ENCODE results near the gene GM2A. TPM values are rescaled to one million over a fixed set of nuclear protein-coding genes. Genes with fewer than 3 reads are reported as not detected.
"Not testable (repeated sequence)": the region's sequence is repeated elsewhere in the genome, so short reads cannot be mapped to it uniquely, and the experiment has no call there.

Gene GM2A
- total RNA-seq, 1 experiment from 2014 or later: 34.2 TPM

GRCh38 chr5:151286246-151286645 is 33.3 kb downstream of the GM2A start:
- no peak for DNase-seq (ENCODE audit: low spot score)

- DNase-seq (ENCODE audit: low spot score): peak; percentile 35
Observed at GRCh38 chr5:151288180-151288579, 35.2 kb downstream of the GM2A start.

GRCh38 chr5:151293624-151294023 is 40.6 kb downstream of the GM2A start:
- DNase-seq (ENCODE audit: low spot score): no peak

- no peak for DNase-seq (ENCODE audit: low spot score)
Observed at GRCh38 chr5:151295138-151295537, 42.2 kb downstream of the GM2A start.

DNA sequence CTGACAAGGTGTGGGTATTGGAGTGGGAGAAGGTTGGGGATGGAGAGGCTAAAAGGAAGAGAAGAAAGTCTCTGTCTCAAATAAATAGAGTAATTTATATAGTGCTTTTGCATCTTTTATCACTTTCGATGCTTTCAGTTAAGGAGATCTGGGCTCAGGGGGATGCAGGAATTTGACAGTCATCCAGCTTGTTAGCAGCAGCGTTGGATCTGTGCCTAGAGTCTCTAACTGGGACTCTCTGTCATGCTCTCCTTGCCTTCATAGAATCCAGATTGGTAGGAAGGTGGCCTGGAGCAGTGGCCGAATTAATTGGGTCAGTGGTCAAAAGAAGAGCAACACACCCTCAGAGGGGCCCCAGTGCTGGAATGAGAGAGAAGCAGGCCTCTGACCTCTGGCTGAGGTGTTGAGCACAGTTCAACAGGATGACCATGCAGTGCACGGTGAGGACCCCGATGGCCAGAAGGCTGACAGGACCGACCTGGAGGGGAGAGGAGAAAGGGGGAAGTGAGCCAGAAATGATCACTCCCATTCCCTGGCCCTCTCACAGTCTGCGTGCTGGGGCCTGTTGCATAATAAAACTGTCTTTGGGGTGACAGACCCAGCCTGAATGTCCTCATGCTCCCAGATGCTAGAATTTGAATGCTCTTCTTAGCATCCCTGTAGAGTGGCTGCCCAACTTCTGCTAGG is 42.9 kb downstream of the GM2A start:
- no peak for DNase-seq (ENCODE audit: low spot score)

- DNase-seq (ENCODE audit: low spot score): no peak
Observed at GRCh38 chr5:151296478-151296830, 43.5 kb downstream of the GM2A start.

GRCh38 chr5:151296974-151297373 is 44.0 kb downstream of the GM2A start:
- no peak for DNase-seq (ENCODE audit: low spot score)

DNA sequence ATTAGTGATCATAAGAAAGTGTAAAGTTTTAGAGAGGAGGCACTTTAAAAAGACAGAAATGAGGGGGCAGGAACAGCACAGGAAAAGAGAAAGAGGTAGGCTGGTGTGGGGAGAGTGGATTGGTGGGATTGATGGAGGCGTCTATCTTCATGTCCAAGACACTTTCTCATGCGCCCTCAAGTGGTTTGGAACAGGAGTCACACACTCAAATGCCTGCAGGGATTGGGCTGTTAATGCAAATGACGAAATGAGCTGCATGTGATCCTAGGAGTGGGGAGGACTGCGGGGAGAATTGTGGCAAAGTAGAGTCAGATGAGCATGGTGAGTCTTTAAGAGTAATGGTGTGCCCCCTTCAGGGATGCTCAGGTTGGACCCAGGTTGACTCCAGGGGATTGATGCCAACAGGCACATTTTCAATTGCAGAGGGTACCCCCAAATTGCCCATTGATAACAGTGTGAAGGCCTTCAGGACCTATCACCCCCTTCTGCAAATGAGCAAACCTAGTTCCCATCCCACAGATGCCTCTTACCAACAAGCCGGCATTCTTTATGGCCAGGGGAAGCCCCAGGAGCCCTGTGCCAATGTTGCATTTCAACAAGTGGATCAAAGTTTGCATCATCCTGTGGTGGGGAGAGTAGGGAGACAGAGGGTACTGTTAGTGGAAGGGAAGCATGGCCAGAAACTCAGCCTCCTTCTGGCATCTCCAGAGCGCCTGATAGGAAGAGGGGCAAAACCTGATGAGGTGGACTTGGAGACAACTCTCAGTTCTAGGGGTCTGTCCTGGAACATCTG is 45.3 kb downstream of the GM2A start:
- peak; percentile 63 for DNase-seq (ENCODE audit: low spot score)

DNA sequence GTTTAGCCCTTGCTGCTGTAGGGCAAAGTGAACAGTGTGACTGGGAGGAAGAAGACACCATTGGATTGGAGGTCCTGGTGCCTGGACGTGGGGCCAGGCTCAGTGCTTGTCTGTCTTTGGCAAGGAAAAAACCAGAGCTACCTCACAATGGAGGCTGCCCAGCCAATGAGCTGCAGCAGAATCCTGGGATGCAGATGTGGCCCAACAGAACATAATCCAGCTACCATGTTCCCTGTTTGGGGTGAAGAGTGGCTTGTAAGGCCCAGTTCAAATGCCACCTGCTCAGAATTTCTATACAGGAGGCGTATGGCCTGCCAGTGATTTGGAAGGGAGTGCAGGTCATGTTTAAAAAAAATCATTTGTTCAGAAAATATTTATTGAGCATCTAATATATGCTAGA is 50.7 kb downstream of the GM2A start, which contains the start of gene SLC36A3:
SLC36A3 (minus strand) TSS at position 101 of the 400 bp plus-strand sequence. CDS start 412 bp downstream, outside the sequence.
- DNase-seq (ENCODE audit: low spot score): no peak

DNA sequence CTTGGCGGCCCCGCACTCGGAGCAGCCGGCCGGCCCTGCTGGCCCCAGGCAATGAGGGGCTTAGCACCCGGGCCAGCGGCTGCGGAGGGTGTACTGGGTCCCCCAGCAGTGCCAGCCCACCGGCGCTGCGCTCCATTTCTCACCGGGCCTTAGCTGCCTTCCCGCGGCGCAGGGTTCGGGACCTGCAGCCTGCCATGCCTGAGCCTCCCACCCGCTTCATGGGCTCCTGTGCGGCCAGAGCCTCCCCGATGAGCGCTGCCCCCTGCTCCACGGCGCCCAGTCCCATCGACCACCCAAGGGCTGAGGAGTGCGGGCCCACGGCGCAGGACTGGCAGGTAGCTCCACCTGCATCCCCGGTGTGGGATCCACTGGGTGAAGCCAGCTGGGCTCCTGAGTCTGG is 56.3 kb downstream of the GM2A start:
- DNase-seq (ENCODE audit: low spot score): not testable (repeated sequence)

GRCh38 chr5:151309821-151310220 is 56.8 kb downstream of the GM2A start:
- DNase-seq (ENCODE audit: low spot score): not testable (repeated sequence)

- no peak for DNase-seq (ENCODE audit: low spot score)
Observed at GRCh38 chr5:151310932-151311331, 57.9 kb downstream of the GM2A start.

GRCh38 chr5:151312756-151313324 is 59.9 kb downstream of the GM2A start:
- no peak for DNase-seq (ENCODE audit: low spot score)

DNA sequence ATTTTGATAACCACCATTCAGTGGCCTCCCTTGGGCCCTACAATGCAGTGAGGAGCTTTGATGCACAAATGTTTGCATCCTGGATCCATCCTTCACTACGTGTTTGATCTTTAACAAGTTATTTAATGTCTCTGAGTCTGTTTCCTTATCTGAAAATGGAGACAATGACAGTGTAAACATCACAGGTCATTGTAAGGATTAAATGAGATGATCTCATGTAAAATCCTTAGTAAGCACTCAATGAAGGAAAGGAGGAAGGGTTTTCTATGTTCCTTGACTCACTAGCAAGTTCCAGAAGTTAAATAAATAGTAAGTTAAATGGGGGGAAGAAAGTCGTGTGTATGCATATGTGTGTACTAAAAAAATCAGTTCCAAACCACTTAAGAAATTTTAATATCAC is 60.4 kb downstream of the GM2A start:
- DNase-seq (ENCODE audit: low spot score): no peak

DNA sequence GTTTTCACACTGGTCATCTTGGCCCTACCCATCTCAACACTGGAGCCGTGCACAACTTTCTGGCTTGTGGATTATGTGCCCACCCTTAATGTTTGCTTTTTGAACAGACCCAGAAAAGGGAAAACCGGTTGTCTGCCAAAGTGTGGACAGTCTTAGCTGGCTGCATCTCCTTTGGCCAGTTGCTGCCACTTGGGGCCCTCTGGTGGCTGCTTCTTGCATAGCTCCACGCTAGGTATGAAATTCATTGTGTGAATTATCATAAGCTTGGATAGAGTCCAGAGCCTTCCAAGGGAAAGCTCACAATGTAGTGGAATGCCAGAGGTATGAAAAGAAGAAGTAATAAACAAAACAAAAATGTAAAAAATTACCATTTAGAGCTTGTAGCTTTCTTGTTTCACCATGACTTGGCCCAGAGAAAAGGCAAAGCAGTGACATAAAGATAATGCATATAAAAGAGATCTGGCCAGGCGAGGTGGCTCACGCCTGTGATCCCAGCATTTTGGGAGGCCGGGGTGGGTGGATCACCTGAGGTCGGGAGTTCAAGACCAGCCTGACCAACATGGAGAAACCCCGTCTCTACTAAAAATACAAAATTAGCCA is 63.1 kb downstream of the GM2A start:
- DNase-seq (ENCODE audit: low spot score): peak; percentile 75

GRCh38 chr5:151317871-151318270 is 64.9 kb downstream of the GM2A start:
- no peak for DNase-seq (ENCODE audit: low spot score)

DNA sequence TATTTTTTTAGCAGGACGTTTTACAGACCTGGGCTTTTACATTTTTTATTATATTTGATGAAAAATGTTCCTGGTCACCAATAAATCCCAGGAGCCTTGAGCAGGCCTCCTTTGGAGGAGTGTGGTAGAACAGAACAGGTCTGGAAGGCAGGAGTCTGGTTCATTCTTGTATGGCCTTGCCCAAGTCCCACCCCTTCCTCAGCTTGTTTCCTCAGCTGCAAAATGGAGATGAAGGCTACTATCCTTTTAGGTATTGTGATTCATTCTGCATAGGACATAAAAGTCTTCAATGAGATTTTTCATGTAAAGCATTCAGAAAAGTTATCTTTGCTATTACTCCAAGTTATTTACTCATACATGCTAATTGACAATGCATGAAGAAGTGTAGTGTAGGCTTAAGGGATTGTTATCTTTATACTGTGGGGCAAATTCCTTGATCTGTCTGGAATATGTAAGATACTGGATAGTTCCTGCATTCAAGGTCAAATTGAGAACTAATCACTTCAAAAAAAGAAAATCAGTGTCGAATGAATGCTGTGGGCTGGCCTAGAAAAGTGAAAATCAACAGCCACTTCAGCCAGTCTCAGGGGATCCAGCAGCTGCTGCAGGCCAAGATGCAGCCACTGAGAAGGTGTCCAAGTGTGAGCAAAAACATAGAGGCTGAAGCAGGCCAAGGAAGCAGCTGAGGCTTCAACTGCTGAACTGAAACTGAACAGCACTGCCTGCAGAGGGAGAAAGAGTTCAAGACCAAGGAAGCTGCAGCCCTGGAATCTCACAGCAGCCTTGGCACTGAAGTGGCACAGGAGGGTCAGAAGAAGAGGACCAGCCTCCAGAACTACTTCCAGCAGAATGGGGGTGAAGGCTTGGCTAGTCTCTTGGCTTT is 66.1 kb downstream of the GM2A start:
- DNase-seq (ENCODE audit: low spot score): peak; percentile 27

Measured in A172 (cell line).